Parathyroid adenoma (tissue), 2 donors: Measurements from ENCODE around the gene LYSMD4.

Experiments
- H2AFZ ChIP-seq: fragments of 300-600 bp; sonication (generic); one replicate; pipeline ENCODE4 v1.7.0; 2017; ENCODE audit warnings: antibody characterized with exemption, mild to moderate bottlenecking
- H3K27ac ChIP-seq: fragments of 300-600 bp; sonication (generic); one replicate; pipeline ENCODE4 v1.7.0; 2017
- H3K27me3 ChIP-seq: fragments of 300-600 bp; sonication (generic); one replicate; pipeline ENCODE4 v1.7.0; 2017; ENCODE audit warnings: low read length; ENCODE audit not compliant: control insufficient read depth, insufficient read depth
- H3K36me3 ChIP-seq: fragments of 300-600 bp; sonication (generic); one replicate; pipeline ENCODE4 v1.7.0; 2017; ENCODE audit warnings: low read length; ENCODE audit not compliant: control insufficient read depth, insufficient read depth
- H3K4me1 ChIP-seq: fragments of 300-600 bp; sonication (generic); one replicate; pipeline ENCODE4 v1.7.0; 2017; ENCODE audit warnings: control low read depth
- H3K4me2 ChIP-seq: fragments of 300-600 bp; sonication (generic); one replicate; pipeline ENCODE4 v1.7.0; 2017; ENCODE audit warnings: low read length
- H3K4me3 ChIP-seq: fragments of 300-600 bp; sonication (generic); one replicate; pipeline ENCODE4 v1.7.0; 2017; ENCODE audit warnings: low read depth, low read length
- H3K79me2 ChIP-seq: fragments of 300-600 bp; sonication (generic); one replicate; pipeline ENCODE4 v1.7.0; 2017; ENCODE audit warnings: control low read depth
- H3K9ac ChIP-seq: fragments of 300-600 bp; sonication (generic); one replicate; pipeline ENCODE4 v1.7.0; 2017; ENCODE audit warnings: mild to moderate bottlenecking
- H3K9me3 ChIP-seq: fragments of 300-600 bp; sonication (generic); one replicate; pipeline ENCODE4 v1.7.0; 2017; ENCODE audit warnings: low read length; ENCODE audit not compliant: control insufficient read depth
- CTCF ChIP-seq: fragments of 300-600 bp; sonication (generic); IDR thresholded peaks from one replicate; pipeline ENCODE4 v1.7.0; 2017; ENCODE audit warnings: antibody characterized with exemption, mild to moderate bottlenecking
- donor health status: primary hyperparathyroidism.

Gene LYSMD4

GRCh38 chr15:99749386-99749785, 16.1 kb upstream of the LYSMD4 start:
- H3K79me2 ChIP-seq = no peaks in the 10 kb centered on the region
- H3K9me3 ChIP-seq = no peaks in the 10 kb centered on the region
- H3K9ac ChIP-seq = no peak overlapping the region
- no peaks in the 10 kb centered on the region for H3K36me3 ChIP-seq
- no peak for TF ChIP-seq CTCF
- H3K4me3 ChIP-seq = no peak overlapping the region
- no peak overlapping the region for H3K4me2 ChIP-seq
- H3K27ac ChIP-seq = no peak overlapping the region
- H3K27me3 ChIP-seq = no peaks in the 10 kb centered on the region
- no peaks in the 10 kb centered on the region for H3K4me1 ChIP-seq
- no peak overlapping the region for H2AFZ ChIP-seq

- no peaks in the 10 kb centered on the region for H3K36me3 ChIP-seq
- TF ChIP-seq CTCF = no peak
- no peak overlapping the region for H3K27ac ChIP-seq
- H3K27me3 ChIP-seq = no peaks in the 10 kb centered on the region
- no peak overlapping the region for H3K9ac ChIP-seq
- no peaks in the 10 kb centered on the region for H3K9me3 ChIP-seq
- no peaks in the 10 kb centered on the region for H3K79me2 ChIP-seq
- H3K4me3 ChIP-seq = no peak overlapping the region
- no peak overlapping the region for H2AFZ ChIP-seq
- no peaks in the 10 kb centered on the region for H3K4me1 ChIP-seq
- H3K4me2 ChIP-seq = no peak overlapping the region
Observed at GRCh38 chr15:99745370-99746086, 12.3 kb upstream of the LYSMD4 start.

- Histone ChIP-seq H3K27ac (no peak overlapping the region), H3K9ac (no peak overlapping the region), H2AFZ (no peak overlapping the region), H3K79me2 (no peaks in the 10 kb centered on the region), H3K27me3 (no peaks in the 10 kb centered on the region), H3K4me3 (no peak overlapping the region), H3K9me3 (no peaks in the 10 kb centered on the region), H3K4me1 (no peaks in the 10 kb centered on the region), H3K4me2 (no peak overlapping the region), H3K36me3 (no peaks in the 10 kb centered on the region)
- no peak for TF ChIP-seq CTCF
Observed at GRCh38 chr15:99744142-99744541, 10.9 kb upstream of the LYSMD4 start.

- no peak overlapping the region for H2AFZ ChIP-seq
- H3K36me3 ChIP-seq = no peaks in the 10 kb centered on the region
- no peak overlapping the region for H3K4me2 ChIP-seq
- no peak for TF ChIP-seq CTCF
- H3K27ac ChIP-seq = no peak overlapping the region
- H3K9ac ChIP-seq = no peak overlapping the region
- H3K4me3 ChIP-seq = no peak overlapping the region
- no peaks in the 10 kb centered on the region for H3K79me2 ChIP-seq
- H3K4me1 ChIP-seq = no peaks in the 10 kb centered on the region
- H3K27me3 ChIP-seq = no peaks in the 10 kb centered on the region
- H3K9me3 ChIP-seq = no peaks in the 10 kb centered on the region
Observed at GRCh38 chr15:99741835-99742234, 8.6 kb upstream of the LYSMD4 start.
